Measurements from ENCODE around the gene KCNC3.

KCNC3 gene

DNA sequence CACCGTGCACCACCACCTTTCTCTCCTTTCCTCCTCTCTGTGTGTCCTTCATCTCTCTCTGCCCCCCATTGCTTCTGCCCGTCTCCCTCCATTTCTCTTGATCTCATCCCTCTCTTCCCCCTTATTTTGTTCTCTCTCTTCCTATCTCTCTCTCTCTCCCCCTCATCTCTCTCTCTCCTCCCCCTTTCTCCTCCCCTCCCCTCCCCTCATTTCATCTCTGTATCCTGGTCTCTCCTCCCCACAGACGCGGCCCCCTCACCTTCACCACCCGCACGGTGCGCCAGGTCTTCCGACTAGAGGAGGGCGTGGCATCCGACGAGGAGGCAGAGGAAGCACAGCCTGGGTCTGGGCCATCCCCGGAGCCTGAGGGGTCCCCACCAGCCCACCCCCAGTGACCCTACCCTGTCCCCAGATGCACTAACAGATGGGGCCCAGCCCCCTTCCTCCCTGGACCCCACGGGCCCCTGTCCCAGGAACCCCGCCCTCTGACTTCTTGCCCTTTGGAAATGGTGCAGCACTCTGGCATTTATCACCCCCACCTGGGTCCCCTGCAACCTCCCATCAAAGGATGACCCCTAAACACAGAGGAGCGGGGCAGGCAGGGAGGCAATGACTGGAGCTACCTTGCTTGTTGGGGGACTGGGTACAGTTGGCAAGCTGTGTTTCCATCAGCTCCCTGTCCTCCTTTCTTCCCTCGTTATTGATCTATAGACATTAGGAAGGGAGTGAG, 19.6 kb downstream of the KCNC3 start:
- DNase-seq = no peak

DNA sequence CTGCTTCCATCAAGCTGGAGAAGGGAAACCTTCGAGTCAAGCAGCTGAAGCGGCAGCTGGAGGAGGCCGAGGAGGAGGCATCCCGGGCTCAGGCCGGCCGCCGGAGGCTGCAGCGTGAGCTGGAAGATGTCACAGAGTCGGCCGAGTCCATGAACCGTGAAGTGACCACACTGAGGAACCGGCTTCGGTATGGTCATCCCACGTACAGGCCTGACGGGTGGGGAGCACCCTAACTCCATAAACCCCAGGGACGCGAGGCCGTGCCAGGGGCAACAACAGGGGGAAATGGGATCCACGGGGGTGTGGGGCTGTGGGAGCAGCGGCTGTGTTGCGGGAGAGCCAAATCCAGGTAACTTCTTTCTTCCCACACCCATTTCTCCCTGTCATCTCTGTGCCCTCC, 20.2 kb downstream of the KCNC3 start:
- no peak for DNase-seq

DNA sequence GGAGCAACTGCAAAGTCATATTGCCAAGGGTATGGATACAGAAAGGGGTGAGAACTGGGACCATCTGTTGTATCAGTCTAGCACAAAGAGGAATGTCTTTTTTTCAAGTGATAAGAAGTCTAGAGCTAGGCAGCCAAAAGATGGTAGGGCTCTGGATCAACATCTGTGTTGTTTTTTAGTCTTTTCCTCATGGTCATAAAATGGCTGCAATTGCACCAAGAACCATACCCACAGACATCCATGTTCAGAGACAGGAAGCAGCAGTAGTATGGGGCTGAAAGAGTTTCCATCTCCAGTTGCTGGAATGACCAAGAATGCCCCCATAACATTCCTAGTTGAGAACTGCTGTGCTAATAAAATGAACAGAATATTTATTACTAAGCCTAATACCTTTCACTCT, 25.6 kb downstream of the KCNC3 start:
- no peak for DNase-seq

DNA sequence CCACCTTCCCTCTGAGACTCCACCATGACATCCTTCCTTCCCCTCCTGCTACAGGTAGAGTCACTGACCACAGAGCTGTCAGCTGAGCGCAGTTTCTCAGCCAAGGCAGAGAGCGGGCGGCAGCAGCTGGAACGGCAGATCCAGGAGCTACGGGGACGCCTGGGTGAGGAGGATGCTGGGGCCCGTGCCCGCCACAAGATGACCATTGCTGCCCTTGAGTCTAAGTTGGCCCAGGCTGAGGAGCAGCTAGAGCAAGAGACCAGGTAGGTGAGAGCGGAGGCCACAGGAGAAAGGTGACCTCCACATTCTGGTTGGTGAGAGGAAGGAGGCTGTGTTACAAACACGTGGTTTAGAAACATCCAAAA, 27.6 kb downstream of the KCNC3 start:
- DNase-seq = no peak

DNA sequence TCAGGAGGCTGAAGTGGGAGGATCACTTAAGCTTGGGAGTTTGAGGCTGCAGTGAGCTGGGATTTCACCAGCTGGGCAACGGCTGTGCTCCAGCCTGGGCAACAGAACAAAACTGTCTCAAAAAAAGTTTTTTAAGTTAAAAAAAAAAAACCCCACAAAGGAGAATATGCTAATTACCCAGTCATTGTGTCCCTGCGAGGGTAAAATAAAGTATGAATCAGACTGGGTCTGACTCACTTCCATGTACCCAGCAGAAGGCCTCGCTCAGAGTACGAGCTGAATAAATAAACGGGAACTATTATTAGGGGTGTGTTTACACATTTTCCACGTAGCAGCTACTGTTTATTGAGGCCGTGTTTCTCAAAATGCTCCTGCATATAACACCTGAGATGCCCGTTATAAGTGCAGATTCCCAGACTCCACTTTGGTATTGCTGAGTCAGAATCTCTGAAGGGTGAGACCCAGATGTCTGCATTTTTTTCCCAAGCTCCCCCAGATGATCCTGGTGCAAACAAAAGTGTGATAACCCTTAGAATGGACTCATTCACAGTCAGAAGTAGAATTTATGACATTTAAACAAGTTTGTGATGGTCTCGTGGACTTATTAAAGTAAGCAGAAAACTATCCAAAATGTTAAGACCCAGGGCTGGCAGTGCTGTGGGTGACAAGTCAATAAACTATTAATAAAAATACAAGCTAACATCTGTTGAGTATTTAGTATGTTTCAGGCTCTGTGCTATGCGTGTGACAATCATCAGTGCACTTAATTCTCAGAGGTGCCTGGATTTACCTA, 28.2 kb downstream of the KCNC3 start:
- DNase-seq = peak; percentile 65 to 83

DNA sequence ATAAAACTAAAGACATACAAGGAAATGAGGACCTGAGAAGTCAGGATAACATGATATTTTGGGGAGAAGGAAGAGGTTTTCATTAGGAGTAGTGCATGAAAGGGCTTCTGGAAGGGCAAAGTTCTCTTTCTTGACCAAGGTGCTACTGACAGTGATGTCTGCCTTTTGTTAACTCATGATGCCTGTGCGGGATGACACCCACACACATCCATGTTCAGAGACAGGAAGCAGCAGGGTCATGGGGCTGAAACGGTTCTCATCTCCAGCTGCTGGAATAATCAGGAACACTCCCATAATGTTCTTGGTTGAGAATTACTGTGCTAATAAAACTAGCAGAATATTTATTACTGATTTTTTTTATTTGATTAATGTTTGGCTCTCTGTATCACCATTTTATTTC, 29.1 kb downstream of the KCNC3 start:
- DNase-seq = peak; percentile 15 to 68

DNA sequence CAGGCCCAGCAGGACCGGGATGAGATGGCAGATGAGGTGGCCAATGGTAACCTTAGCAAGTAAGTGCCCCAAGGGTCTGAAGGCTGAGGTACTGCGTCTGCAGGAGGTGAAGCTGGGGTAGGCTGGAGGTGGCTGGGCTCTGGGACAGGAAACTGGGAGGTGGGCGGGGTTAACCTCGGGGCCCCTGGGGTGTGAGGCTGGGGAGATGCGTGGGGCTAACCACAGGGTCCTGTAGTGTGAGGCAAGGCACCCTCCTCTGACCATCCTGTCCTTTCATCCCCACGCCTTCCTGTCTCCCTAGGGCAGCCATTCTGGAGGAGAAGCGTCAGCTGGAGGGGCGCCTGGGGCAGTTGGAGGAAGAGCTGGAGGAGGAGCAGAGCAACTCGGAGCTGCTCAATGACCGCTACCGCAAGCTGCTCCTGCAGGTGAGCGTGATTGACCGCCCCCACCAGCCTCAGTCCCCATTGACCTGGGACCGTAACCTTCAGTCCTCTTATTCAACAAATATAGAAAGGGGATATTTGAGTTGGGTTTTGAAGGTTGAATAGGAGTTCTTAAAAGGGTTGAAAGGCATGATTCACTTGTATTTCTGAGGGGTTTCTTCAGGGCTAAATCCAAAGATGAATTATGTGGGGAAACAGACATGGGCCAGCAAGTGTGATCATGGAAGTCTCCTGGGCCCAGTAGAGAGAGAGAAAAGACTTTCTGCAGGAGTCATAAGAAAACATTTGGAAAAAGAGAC, 35.7 kb downstream of the KCNC3 start:
- no peak for DNase-seq

DNA sequence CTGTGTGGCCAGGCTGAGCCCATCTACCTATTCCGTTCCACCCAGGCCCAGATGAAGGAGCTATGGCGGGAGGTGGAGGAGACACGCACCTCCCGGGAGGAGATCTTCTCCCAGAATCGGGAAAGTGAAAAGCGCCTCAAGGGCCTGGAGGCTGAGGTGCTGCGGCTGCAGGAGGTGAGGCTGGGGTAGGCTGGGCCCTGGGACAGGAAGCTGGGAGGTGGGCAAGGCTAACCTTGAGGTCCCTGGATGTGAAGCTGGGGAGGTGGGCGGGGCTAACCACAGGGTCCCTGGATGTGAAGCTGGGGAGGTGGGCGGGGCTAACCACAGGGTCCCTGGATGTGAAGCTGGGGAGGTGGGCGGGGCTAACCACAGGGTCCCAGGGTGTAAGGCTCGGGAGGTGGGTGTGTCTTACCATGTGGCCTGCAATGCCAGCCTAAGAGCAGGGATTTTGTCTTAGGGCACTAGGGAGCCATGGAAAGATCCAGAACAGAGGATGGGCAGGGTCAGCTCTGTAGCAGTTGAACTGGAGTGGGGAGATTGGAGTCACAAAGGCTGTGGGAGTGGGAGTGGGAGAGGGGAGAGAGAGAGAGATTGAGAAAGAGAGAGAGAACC, 36.9 kb downstream of the KCNC3 start:
- DNase-seq = no peak

DNA sequence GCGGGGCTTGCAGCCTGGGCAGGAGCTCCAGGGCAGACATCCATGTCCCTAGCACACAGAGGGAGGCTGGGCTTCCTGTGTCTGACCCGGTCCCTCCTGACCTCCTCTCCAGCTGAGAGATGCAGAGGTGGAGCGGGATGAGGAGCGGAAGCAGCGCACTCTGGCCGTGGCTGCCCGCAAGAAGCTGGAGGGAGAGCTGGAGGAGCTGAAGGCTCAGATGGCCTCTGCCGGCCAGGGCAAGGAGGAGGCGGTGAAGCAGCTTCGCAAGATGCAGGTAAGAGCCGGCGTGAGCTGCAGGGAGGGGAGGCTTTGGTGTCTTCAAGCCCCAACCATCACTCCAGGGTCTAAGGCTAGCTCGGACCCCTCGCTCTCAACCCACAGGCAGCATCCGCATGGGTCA, 38.4 kb downstream of the KCNC3 start:
- no peak for DNase-seq

DNA sequence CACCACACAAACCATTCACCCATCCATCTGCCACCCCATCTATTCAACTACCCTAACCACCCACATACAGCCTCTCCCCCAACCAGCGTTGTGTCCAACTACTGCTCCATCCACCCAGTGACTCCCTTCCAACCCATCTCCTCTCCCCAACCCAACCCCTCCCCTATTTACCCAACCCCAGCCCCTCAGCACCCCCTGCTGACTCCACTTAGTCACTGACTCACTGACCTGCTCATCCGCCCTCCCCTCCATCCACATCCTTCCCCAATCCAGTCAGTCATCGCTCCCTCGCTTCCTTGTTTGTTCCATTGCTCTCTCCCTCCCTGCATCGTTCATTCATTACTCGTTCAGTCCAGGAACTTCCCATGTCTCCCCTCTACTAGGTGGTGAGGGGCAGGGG, 39.2 kb downstream of the KCNC3 start:
- DNase-seq = no peak

DNA sequence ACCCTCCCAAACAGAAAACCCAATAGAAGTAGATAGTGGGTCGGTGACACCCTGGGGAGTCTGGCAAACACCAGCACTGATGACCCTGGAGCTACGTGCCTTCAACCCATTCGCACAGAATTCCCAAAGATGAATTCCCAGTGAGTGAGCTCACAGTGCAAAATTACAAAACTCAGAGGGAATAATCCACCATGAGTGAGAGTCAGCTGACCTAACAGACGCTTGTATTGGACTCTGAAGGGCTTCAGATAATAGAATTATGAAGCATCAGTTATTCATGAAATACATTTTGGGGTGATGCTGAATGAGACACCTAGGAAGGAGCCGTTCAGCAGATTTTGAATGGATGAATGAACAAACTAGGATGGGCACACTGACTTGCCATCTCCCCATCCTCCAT, 40.2 kb downstream of the KCNC3 start:
- no peak for DNase-seq

DNA sequence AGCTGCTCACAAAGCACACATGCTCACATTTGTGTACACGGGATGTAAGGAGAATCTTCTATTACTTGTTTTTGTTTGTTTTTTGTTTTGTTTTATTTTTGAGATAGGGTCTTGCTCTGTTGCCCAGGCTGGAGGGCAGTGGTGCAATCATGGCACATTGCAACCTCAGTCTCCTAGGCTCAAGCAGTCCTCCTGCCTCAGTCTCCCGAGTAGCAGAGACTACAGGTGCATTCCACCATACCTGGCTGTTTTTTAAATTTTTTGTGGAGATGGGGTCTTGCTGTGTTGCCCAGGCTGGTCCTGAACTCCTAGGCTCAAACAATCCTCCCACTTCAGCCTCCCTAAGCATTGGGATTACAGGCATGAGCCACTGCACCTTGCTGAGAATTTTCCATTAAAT, 41.8 kb downstream of the KCNC3 start:
- DNase-seq = no peak

DNA sequence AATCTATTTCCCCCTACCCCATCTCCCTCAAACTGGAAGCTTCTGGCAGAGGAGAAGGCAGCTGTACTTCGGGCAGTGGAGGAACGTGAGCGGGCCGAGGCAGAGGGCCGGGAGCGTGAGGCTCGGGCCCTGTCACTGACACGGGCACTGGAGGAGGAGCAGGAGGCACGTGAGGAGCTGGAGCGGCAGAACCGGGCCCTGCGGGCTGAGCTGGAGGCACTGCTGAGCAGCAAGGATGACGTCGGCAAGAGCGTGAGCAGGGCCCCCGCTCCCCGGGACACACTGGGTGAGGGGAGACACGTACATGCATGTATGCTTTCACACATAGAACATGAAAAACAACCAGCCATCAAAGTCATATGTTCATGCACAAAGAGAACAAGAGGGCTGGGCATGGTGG, 42.7 kb downstream of the KCNC3 start:
- no peak for DNase-seq

DNA sequence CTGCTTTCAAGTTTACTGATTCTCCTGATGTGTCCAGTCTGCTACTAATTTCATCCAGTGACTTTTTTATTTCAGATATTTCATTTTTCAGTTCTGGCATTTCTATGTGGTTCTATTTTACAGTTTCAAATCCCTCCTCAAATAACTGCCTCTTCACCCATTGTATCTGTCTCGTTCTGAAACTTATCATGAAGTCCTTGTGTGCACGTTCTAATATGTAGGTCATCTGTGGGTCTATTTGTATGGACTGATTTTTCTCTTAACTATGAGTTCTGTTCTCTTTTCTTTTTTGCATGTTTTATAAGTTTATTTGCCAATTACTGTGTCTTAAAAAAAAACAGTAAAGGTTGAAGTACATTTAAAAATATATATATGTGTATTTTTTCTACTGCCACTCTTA, 43.3 kb downstream of the KCNC3 start:
- DNase-seq = no peak

DNA sequence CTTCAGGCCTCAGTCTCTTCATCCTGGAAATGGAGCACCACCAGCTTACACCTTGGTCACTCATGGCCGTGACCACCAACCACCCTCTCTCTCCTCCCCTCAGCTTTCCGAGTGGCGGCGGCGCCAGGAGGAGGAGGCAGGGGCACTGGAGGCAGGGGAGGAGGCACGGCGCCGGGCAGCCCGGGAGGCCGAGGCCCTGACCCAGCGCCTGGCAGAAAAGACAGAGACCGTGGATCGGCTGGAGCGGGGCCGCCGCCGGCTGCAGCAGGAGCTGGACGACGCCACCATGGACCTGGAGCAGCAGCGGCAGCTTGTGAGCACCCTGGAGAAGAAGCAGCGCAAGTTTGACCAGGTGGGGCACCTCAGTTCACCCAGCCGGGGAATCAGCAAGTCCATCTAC, 47.7 kb downstream of the KCNC3 start:
- DNase-seq = no peak

DNA sequence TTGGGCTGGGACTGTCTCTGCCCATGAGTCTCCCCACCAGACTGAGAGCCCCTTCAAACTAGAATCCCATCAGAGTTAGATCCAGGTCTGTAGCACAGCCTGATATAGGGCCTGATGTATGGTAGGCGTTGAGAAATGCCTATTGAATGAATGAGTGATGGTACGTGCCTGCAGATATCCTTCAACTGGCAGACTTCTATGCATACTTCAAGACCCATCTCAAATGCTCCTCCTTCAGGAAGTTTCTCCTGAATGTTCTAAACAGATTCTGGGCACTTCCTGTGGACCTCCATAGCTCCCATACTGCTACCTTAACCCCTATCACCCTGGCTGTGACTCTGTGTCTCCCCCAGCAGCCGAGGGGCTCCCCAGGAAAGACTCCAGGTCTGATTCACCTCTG, 48.2 kb downstream of the KCNC3 start:
- DNase-seq = no peak

DNA sequence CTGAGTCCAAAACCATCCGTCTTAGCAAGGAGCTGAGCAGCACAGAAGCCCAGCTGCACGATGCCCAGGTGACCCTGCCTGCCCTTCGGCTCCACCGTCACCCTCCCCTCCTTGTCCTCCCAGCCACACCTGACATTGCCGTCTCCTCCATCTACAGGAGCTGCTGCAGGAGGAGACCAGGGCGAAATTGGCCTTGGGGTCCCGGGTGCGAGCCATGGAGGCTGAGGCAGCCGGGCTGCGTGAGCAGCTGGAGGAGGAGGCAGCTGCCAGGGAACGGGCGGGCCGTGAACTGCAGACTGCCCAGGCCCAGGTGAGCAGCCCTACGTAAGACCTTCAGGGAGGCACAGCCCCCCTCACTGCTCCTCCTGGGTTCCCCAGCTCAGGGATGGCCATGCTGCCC, 49.1 kb downstream of the KCNC3 start:
- no peak for DNase-seq

DNA sequence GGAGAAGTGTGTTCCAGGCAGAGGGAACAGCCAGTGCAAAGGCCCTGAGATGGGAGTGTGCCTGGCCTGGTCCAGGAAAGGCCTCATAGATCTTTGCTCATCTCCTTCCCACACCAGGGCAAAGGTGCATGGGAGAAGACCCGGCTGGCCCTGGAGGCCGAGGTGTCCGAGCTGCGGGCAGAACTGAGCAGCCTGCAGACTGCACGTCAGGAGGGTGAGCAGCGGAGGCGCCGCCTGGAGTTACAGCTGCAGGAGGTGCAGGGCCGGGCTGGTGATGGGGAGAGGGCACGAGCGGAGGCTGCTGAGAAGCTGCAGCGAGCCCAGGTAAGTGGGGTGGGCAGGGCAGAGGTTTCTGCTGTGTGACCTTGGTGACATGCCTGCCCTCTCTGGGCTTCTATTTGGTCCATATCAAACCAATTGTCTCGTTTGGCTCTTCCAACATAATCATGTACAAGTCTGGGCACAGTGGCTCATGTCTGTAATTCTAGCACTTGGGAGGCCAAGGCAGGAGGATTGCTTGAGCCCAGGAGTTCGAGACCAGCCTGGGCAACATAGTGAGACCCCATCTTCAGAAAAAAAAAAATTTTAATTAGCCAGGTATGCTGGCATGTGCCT, 51.1 kb downstream of the KCNC3 start:
- DNase-seq = no peak

DNA sequence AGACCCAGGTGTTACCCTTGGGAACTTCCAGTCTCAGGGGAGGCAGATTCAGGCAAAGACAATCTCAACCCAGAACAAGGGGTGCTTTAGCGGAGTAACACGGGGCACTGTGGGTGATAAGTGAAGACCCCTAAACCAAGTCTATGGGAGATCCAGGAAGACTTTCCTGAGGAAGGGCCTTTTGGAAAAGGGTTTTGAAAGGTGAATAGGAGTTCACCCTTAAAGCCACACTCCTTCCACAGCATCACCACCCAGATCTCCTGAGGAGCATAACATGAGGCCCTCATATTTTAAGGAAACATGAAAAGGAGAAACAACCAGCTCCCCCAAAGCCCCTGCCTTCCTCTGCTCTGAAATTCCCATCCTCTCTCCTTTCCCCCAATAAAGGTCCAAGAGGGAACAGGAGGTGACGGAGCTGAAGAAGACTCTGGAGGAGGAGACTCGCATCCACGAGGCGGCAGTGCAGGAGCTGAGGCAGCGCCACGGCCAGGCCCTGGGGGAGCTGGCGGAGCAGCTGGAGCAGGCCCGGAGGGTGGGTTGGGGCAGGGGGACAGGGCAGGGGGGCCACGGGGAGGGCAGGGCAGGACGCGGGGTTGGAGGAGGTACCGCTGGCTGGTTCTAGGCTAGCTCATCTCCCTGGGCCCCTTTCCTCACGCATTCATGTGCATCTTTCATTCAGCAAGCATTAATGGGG, 52.7 kb downstream of the KCNC3 start:
- DNase-seq = no peak

DNA sequence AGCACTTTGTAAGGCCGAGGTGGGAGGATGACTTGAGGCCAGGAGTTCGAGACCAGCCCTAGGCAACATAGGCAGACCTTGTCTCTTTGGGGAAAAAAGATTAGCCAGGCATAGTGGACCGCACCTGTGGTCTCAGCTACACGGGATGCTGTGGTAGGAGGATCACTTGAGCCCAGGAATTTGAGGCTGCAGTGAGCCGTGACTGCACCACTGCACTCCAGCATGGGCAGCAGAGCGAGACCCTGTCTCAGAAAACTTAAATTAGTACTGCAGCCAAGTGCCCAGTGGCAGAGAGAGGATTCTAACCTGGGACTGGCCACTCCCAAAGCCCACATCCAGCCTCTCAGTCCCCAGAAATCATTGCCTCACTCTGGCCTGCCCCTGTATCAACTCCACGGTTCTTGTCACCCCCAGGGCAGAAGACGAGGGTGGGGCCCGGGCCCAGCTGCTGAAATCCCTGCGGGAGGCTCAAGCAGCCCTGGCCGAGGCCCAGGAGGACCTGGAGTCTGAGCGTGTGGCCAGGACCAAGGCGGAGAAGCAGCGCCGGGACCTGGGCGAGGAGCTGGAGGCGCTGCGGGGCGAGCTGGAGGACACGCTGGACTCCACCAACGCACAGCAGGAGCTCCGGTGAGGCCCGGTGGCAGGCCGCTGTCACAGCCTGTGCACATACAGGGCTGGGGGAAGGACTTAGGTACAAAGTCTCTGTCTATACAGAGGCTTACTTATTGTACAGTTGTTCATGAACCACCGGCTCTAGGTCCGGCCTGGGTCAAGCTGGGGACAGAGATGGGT, 53.4 kb downstream of the KCNC3 start:
- DNase-seq = no peak

DNA sequence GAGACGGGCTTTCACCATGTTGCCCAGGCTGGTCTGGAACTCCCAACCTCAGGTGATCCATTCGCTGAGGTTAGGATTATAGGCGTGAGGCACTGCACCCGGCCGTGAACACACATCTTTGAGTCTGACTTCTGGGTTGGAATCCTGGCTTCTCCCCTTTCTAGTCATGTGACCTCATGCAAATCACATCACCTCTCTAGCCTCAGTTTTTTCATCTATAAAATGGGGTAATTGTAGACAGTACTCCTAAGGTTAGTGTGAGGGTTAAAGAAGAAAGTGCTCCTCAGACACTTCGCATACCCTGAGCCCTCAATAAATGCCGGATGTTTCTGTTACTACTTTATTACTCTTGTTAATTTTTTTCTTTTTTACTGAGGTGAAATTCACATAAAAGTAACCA, 55.4 kb downstream of the KCNC3 start:
- DNase-seq = no peak

Measured in inflammatory macrophage treated with lipopolysaccharide for 1 hour (primary cell).